Tibial artery (tissue), 4 donors: ENCODE measurements around the gene PATJ.

Source experiments
- DNase-seq, 2 donors: peaks; one replicate each; pipeline ENCODE4 v3.0.0-alpha.2; 2019
- H3K27ac ChIP-seq, 2 donors: fragments of 200-600 bp; sonication (generic) in 1 of 2; 1 replicate in 1 of 2; 2 replicates in 1 of 2; pipeline ENCODE4 v1.5.1; 2018 to 2019; ENCODE audit warnings: mild to moderate bottlenecking in 1 of 2
- H3K27me3 ChIP-seq, 2 donors: fragments of 200-600 bp; sonication (generic) in 1 of 2; one replicate each; pipeline versions ENCODE4 v1.5.1 to v1.6.0; 2016 to 2019
- H3K36me3 ChIP-seq, 3 donors: fragments of 200-600 bp; sonication (generic) in 2 of 3; one replicate each; pipeline ENCODE4 v1.5.1; 2016 to 2019; ENCODE audit warnings: mild to moderate bottlenecking in 2 of 3
- H3K4me1 ChIP-seq, 4 donors: fragments of 200-600 bp; sonication (generic) in 2 of 4; 1 replicate in 3 of 4; 2 replicates in 1 of 4; pipeline ENCODE4 v1.5.1; 2016 to 2019
- H3K4me3 ChIP-seq, 2 donors: fragments of 200-600 bp; sonication (generic) in 1 of 2; 1 replicate in 1 of 2; 2 replicates in 1 of 2; pipeline ENCODE4 v1.5.1; 2018 to 2019; ENCODE audit warnings: mild to moderate bottlenecking in 2 of 2
- H3K9me3 ChIP-seq, 3 donors: fragments of 200-600 bp; sonication (generic) in 1 of 3; one replicate each; pipeline ENCODE4 v1.5.1; 2016 to 2019
- intact Hi-C: fragments of 100-400 bp; cut with DNase I; formaldehyde crosslinking; loops from one replicate; pipeline ENCODE4 v1.15.0; 2023; ENCODE audit warnings: low total_unique reads
- TF ChIP-seq, protein P1 (sequence below), 2 experiments: fragments of 200-600 bp in 1 of 2; fragments of 450-650 bp in 1 of 2; IDR thresholded peaks; one replicate each; pipeline ENCODE4 v1.5.1; 2017 to 2019; ENCODE audit warnings: antibody characterized with exemption in 2 of 2, mild to moderate bottlenecking in 1 of 2, moderate library complexity in 1 of 2

The PATJ gene

GRCh38 chr1:62068416-62068843 lies 326.1 kb downstream of the PATJ start:
- TF ChIP-seq, protein P1, sequence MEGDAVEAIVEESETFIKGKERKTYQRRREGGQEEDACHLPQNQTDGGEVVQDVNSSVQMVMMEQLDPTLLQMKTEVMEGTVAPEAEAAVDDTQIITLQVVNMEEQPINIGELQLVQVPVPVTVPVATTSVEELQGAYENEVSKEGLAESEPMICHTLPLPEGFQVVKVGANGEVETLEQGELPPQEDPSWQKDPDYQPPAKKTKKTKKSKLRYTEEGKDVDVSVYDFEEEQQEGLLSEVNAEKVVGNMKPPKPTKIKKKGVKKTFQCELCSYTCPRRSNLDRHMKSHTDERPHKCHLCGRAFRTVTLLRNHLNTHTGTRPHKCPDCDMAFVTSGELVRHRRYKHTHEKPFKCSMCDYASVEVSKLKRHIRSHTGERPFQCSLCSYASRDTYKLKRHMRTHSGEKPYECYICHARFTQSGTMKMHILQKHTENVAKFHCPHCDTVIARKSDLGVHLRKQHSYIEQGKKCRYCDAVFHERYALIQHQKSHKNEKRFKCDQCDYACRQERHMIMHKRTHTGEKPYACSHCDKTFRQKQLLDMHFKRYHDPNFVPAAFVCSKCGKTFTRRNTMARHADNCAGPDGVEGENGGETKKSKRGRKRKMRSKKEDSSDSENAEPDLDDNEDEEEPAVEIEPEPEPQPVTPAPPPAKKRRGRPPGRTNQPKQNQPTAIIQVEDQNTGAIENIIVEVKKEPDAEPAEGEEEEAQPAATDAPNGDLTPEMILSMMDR (IDR thresholded peaks at IDR 0.05) = no peak
- Histone ChIP-seq H3K9me3 (no peaks in the 10 kb centered on the region), H3K36me3 (peaks cover 0 to 5% (median 0%) of the 10 kb centered on the region in 3 donors), H3K4me3 (no peak overlapping the region), H3K27me3 (no peaks in the 10 kb centered on the region), H3K4me1 (peaks cover 0 to 54% (median 19%) of the 10 kb centered on the region in 4 donors), H3K27ac (peak overlapping the region; percentile 71 to 77)
- intact Hi-C loops = no loop called here
- DNase-seq = no peak

GRCh38 chr1:62068978-62069377 lies 326.7 kb downstream of the PATJ start:
- no peaks in the 10 kb centered on the region for H3K27me3 ChIP-seq
- DNase-seq = no peak
- H3K9me3 ChIP-seq = no peaks in the 10 kb centered on the region
- H3K4me3 ChIP-seq = no peak overlapping the region
- intact Hi-C loops = no loop called here
- H3K4me1 ChIP-seq = peaks cover 0 to 54% (median 19%) of the 10 kb centered on the region in 4 donors
- peaks cover 0 to 5% (median 0%) of the 10 kb centered on the region in 3 donors for H3K36me3 ChIP-seq
- TF ChIP-seq, protein P1 (IDR thresholded peaks at IDR 0.05) = no peak
- peak overlapping the region; percentile 71 to 77 for H3K27ac ChIP-seq

GRCh38 chr1:62070384-62071011 lies 328.2 kb downstream of the PATJ start:
- Histone ChIP-seq H3K4me3 (no peak overlapping the region), H3K36me3 (peaks cover 0 to 5% (median 0%) of the 10 kb centered on the region in 3 donors), H3K27me3 (no peaks in the 10 kb centered on the region), H3K27ac (peak overlapping the region in 1 of 2 donors; percentile 71), H3K9me3 (no peaks in the 10 kb centered on the region), H3K4me1 (peaks cover 0 to 44% (median 15%) of the 10 kb centered on the region in 4 donors)
- intact Hi-C loops = no loop called here
- TF ChIP-seq, protein P1 (IDR thresholded peaks at IDR 0.05) = peak; percentile 55 to 56
- DNase-seq = no peak

DNA sequence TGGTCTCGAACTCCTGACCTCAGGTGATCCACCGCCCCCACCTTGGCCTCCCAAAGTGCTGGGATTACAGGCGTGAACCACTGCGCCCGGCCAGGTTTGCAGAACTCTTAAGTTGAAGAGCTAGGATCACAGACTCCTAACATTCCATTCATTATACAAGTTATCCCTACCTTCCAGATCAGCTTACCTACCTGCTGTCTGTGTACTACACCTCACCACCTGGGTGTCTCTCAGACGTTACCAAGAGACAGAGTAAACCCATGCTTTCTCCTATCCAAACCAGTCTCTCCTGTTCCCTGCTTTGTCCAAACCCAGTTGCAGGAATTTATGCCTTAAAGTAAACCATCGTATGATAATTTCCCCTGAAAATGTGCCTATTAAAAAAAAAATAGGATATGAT lies 329.4 kb downstream of the PATJ start:
- no peak for DNase-seq
- H3K27ac ChIP-seq = no peak overlapping the region
- intact Hi-C loops = no loop called here
- TF ChIP-seq, protein P1 (IDR thresholded peaks at IDR 0.05) = no peak
- peaks cover 0 to 32% (median 14%) of the 10 kb centered on the region in 4 donors for H3K4me1 ChIP-seq
- H3K4me3 ChIP-seq = no peak overlapping the region
- no peaks in the 10 kb centered on the region for H3K9me3 ChIP-seq
- H3K27me3 ChIP-seq = no peaks in the 10 kb centered on the region
- H3K36me3 ChIP-seq = peaks cover 0 to under 1% (median 0%) of the 10 kb centered on the region in 3 donors

- no peak overlapping the region for H3K27ac ChIP-seq
- peaks cover 0 to 10% (median 0%) of the 10 kb centered on the region in 3 donors for H3K36me3 ChIP-seq
- TF ChIP-seq, protein P1 (IDR thresholded peaks at IDR 0.05) = no peak
- peaks cover 0 to 5% (median 0%) of the 10 kb centered on the region in 4 donors for H3K4me1 ChIP-seq
- H3K9me3 ChIP-seq = no peaks in the 10 kb centered on the region
- H3K27me3 ChIP-seq = no peaks in the 10 kb centered on the region
- no peak for DNase-seq
- no peak overlapping the region for H3K4me3 ChIP-seq
- intact Hi-C loops = no loop called here
Observed at GRCh38 chr1:62076286-62076685, 334.0 kb downstream of the PATJ start.
